HCT116 (cell line): ENCODE measurements around the gene NSMCE1. TPM values are rescaled to one million over a fixed set of nuclear protein-coding genes. Genes with fewer than 3 reads are reported as not detected.

Experiments used
- ATAC-seq: fragments of 200-7000 bp; cut with Tn5 transposase; 2 replicates; pipeline ENCODE4 v1.9.1; 2020; ENCODE audit warnings: mild to moderate bottlenecking, moderate library complexity
- BruUV-seq: library from RNA; stranded (reverse); fragments of 400-500 nt; replicated peaks from 2 replicates; lab custom pipeline; 2021; lab: Mats Ljungman, UMichigan
- CTCF ChIA-PET: fragments of 300-600 bp; sonication (Branson Sonifier 250); formaldehyde crosslinking; loops from one replicate; lab custom pipeline; 2021; ENCODE audit warnings: antibody characterized with exemption; lab: Charles Lee
- POLR2A ChIA-PET: fragments of 300-600, 350-600 bp; sonication (Branson Sonifier 250); formaldehyde crosslinking; loops from one replicate; lab custom pipeline; 2021; ENCODE audit warnings: antibody characterized with exemption; lab: Charles Lee
- RAD21 ChIA-PET, 2 experiments: fragments of 300-600 bp; sonication (Branson Sonifier 250); formaldehyde crosslinking; loops; one replicate each; lab custom pipeline; 2023; ENCODE audit warnings: low total read pairs in 2 of 2; ENCODE audit not compliant: uncharacterized antibody in 2 of 2, unreplicated experiment in 2 of 2, low non-redundant PET in 1 of 2; lab: Charles Lee
- DNase-seq: peaks from one replicate; pipeline ENCODE4 v3.0.0-alpha.2; 2010; ENCODE audit warnings: low read depth, low spot score
- H2AFZ ChIP-seq: fragments of 200-600 bp; shearing (Covaris generic), sonication (generic); 2 replicates; pipeline ENCODE4 v1.6.1; 2017; ENCODE audit warnings: low read depth, mixed run types, mixed read lengths, antibody characterized with exemption, low read length; ENCODE audit not compliant: poor library complexity, severe bottlenecking
- H3K27ac ChIP-seq: 2 replicates; pipeline ENCODE4 v1.5.1; 2012; ENCODE audit warnings: low read depth, low read length
- H3K27me3 ChIP-seq: fragments of 200-600 bp; sonication (generic); 2 replicates; pipeline ENCODE4 v1.6.1; 2016; ENCODE audit warnings: mixed run types, low read length, mixed read lengths; ENCODE audit not compliant: insufficient read depth
- H3K36me3 ChIP-seq, 2 experiments: fragments of 200-500 bp in 1 of 2; fragments of 200-600 bp in 1 of 2; sonication (Bioruptor generic) in 1 of 2; sonication (generic) in 1 of 2; 2 replicates each; pipeline versions ENCODE4 v1.5.1 to v1.6.1; 2014 to 2016; ENCODE audit warnings: low read length in 2 of 2, inconsistent platforms in 1 of 2, mixed read lengths in 1 of 2, mixed run types in 1 of 2; ENCODE audit not compliant: insufficient read depth in 2 of 2, control insufficient read depth in 1 of 2
- H3K4me1 ChIP-seq, 2 experiments: fragments of 200-600 bp in 1 of 2; sonication (generic) in 1 of 2; 2 replicates each; pipeline versions ENCODE4 v1.5.1 to v1.6.1; 2012 to 2017; ENCODE audit warnings: low read length in 2 of 2, inconsistent platforms in 1 of 2, mild to moderate bottlenecking in 1 of 2, mixed read lengths in 1 of 2, mixed run types in 1 of 2, moderate library complexity in 1 of 2; ENCODE audit not compliant: insufficient read depth in 2 of 2, control insufficient read depth in 1 of 2
- H3K4me2 ChIP-seq: fragments of 200-600 bp; sonication (generic); 2 replicates; pipeline ENCODE4 v1.6.1; 2017; ENCODE audit warnings: mixed run types, low read length, mixed read lengths
- H3K4me3 ChIP-seq, 2 experiments: fragments of 200-600 bp in 1 of 2; sonication (generic) in 1 of 2; replicated peaks in 1 of 2; 2 replicates each; pipeline ENCODE4 v1.5.1; 2011 to 2016; ENCODE audit warnings: low read length in 2 of 2, control low read depth in 1 of 2, low read depth in 1 of 2, mild to moderate bottlenecking in 1 of 2, mixed read lengths in 1 of 2, mixed run types in 1 of 2
- H3K79me2 ChIP-seq: fragments of 200-600 bp; sonication (generic); 2 replicates; pipeline ENCODE4 v1.6.1; 2017; ENCODE audit warnings: mild to moderate bottlenecking, mixed run types, low read length, moderate library complexity, mixed read lengths; ENCODE audit not compliant: insufficient read depth
- H3K9ac ChIP-seq: fragments of 200-600 bp; sonication (generic); 2 replicates; pipeline ENCODE4 v1.6.1; 2016; ENCODE audit warnings: low read length, mixed read lengths
- H3K9me2 ChIP-seq: fragments of 200-600 bp; sonication (generic), shearing (Covaris generic); 2 replicates; pipeline ENCODE4 v1.6.1; 2017; ENCODE audit warnings: mixed run types, mild to moderate bottlenecking, moderate library complexity; ENCODE audit not compliant: insufficient read depth
- H3K9me3 ChIP-seq, 2 experiments: fragments of 200-500 bp in 1 of 2; fragments of 200-600 bp in 1 of 2; sonication (Bioruptor generic) in 1 of 2; sonication (generic) in 1 of 2; 2 replicates each; pipeline ENCODE4 v1.6.1; 2014 to 2017; ENCODE audit warnings: low read length in 2 of 2, mixed read lengths in 2 of 2, inconsistent platforms in 1 of 2, low read depth in 1 of 2, mild to moderate bottlenecking in 1 of 2, mixed run types in 1 of 2, moderate library complexity in 1 of 2; ENCODE audit not compliant: control insufficient read depth in 1 of 2, insufficient read depth in 1 of 2
- H4K20me1 ChIP-seq: fragments of 200-600 bp; sonication (generic), shearing (Covaris generic); 2 replicates; pipeline ENCODE4 v1.6.1; 2017; ENCODE audit warnings: mixed run types, mild to moderate bottlenecking, moderate library complexity; ENCODE audit not compliant: insufficient read depth
- CBX3 ChIP-seq: IDR thresholded peaks from 2 replicates; pipeline ENCODE4 v1.6.1; 2012; ENCODE audit warnings: low read depth
- CEBPB ChIP-seq: IDR thresholded peaks from 2 replicates; pipeline ENCODE4 v1.6.1; 2012; ENCODE audit warnings: low read depth
- EGR1 ChIP-seq: IDR thresholded peaks from 2 replicates; pipeline ENCODE4 v1.6.1; 2012; ENCODE audit warnings: low read depth
- EZH2phosphoT487 ChIP-seq: fragments of 200-600 bp; IDR thresholded peaks from 2 replicates; pipeline ENCODE4 v1.6.1; 2018; ENCODE audit warnings: antibody characterized with exemption, borderline replicate concordance
- FOSL1 ChIP-seq: IDR thresholded peaks from 2 replicates; pipeline ENCODE4 v1.6.1; 2012; ENCODE audit warnings: low read depth
- POLR2A ChIP-seq: IDR thresholded peaks from 2 replicates; pipeline ENCODE4 v1.7.0; 2011; ENCODE audit warnings: borderline replicate concordance; ENCODE audit not compliant: insufficient read depth, insufficient read length; ENCODE audit errors: extremely low read depth
- TCF7L2 ChIP-seq: IDR thresholded peaks from 2 replicates; pipeline ENCODE4 v1.7.0; 2011; ENCODE audit warnings: borderline replicate concordance, inconsistent platforms; ENCODE audit not compliant: insufficient read depth, insufficient read length; ENCODE audit errors: extremely low read depth
- intact Hi-C: fragments of 100-400 bp; cut with micrococcal nuclease; formaldehyde crosslinking; loops from 2 replicates; pipeline ENCODE4 v1.10.0; 2022
- total RNA-seq: library from RNA; stranded (reverse); gene quantifications from one replicate; pipeline ENCODE4 v1.2.1, GENCODE V29; 2021; ENCODE audit not compliant: unreplicated experiment
- TF ChIP-seq, protein P1 (sequence below): IDR thresholded peaks from 2 replicates; pipeline ENCODE4 v1.6.1; 2012
- TF ChIP-seq, protein P2 (sequence below): IDR thresholded peaks from 2 replicates; pipeline ENCODE4 v1.6.1; 2011; ENCODE audit warnings: mild to moderate bottlenecking, low read length, moderate library complexity; ENCODE audit not compliant: insufficient replicate concordance; ENCODE audit errors: extremely low read depth
- TF ChIP-seq, protein P3 (sequence below), 3 experiments: fragments of 200-600 bp in 1 of 3; sonication (generic) in 1 of 3; IDR thresholded peaks in 2 of 3; conservative IDR thresholded peaks in 1 of 3; 2 replicates each; pipeline ENCODE4 v1.5.1; 2012 to 2017; ENCODE audit warnings: low read depth in 2 of 3, low read length in 2 of 3, antibody characterized with exemption in 1 of 3, borderline replicate concordance in 1 of 3, control low read depth in 1 of 3, mild to moderate bottlenecking in 1 of 3, mixed read lengths in 1 of 3, mixed run types in 1 of 3, moderate library complexity in 1 of 3; ENCODE audit not compliant: insufficient read depth in 1 of 3

NSMCE1 gene
- total RNA-seq, 1 experiment from 2014 or later = 85.6 TPM

DNA sequence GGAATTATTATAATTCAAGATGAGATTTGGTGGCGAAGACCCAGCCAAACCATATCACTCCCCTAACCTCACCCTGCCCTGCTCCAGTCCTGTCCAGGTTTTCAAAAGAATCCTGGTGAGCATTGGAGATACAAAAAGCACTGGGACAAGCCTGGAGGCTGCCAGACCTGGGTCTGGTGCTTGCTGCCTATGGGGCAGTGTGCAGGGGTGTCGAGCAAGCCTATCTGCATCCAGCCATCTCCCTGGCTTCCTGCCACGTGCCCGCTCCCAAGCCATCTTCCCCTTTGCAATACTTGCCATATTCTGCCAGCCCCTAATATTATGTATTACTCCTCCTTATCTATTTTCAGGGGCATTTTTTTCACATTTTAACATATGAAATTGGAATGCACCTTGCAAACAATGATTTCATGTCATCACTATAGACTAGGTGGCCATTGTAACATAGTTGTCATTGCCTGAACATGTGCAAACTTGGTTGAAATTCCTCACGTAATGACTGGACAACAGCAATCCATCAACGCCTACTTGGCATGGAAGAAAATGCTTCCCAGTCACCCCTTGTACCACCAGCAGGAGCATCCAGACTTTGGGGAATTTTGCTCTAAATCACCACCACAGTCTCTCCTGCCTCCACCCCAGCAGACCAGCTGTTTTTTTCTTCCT is 73.4 kb downstream of the NSMCE1 start:
- Histone ChIP-seq H4K20me1 (no peaks in the 10 kb centered on the region), H3K4me3 (no peak overlapping the region), H3K36me3 (no peaks in the 10 kb centered on the region), H3K4me1 (no peaks in the 10 kb centered on the region), H3K27me3 (no peaks in the 10 kb centered on the region; the same call in 1 of the 2 replicates), H3K9me3 (no peaks in the 10 kb centered on the region), H3K4me2 (no peak overlapping the region), H3K9ac (no peak overlapping the region), H3K79me2 (no peaks in the 10 kb centered on the region)
- ATAC-seq = no peak
- TF ChIP-seq, protein P1, sequence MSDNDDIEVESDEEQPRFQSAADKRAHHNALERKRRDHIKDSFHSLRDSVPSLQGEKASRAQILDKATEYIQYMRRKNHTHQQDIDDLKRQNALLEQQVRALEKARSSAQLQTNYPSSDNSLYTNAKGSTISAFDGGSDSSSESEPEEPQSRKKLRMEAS = no peak
- TF ChIP-seq FOSL1 (no peak), CBX3 (no peak), CEBPB (no peak), POLR2A (no peak), EGR1 (no peak), TCF7L2 (no peak), EZH2phosphoT487 (no peak)
- TF ChIP-seq, protein P2, sequence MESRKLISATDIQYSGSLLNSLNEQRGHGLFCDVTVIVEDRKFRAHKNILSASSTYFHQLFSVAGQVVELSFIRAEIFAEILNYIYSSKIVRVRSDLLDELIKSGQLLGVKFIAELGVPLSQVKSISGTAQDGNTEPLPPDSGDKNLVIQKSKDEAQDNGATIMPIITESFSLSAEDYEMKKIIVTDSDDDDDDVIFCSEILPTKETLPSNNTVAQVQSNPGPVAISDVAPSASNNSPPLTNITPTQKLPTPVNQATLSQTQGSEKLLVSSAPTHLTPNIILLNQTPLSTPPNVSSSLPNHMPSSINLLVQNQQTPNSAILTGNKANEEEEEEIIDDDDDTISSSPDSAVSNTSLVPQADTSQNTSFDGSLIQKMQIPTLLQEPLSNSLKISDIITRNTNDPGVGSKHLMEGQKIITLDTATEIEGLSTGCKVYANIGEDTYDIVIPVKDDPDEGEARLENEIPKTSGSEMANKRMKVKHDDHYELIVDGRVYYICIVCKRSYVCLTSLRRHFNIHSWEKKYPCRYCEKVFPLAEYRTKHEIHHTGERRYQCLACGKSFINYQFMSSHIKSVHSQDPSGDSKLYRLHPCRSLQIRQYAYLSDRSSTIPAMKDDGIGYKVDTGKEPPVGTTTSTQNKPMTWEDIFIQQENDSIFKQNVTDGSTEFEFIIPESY = no peak
- TF ChIP-seq, protein P3, sequence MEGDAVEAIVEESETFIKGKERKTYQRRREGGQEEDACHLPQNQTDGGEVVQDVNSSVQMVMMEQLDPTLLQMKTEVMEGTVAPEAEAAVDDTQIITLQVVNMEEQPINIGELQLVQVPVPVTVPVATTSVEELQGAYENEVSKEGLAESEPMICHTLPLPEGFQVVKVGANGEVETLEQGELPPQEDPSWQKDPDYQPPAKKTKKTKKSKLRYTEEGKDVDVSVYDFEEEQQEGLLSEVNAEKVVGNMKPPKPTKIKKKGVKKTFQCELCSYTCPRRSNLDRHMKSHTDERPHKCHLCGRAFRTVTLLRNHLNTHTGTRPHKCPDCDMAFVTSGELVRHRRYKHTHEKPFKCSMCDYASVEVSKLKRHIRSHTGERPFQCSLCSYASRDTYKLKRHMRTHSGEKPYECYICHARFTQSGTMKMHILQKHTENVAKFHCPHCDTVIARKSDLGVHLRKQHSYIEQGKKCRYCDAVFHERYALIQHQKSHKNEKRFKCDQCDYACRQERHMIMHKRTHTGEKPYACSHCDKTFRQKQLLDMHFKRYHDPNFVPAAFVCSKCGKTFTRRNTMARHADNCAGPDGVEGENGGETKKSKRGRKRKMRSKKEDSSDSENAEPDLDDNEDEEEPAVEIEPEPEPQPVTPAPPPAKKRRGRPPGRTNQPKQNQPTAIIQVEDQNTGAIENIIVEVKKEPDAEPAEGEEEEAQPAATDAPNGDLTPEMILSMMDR (IDR thresholded peaks at IDR 0.05 in 2 of 3, conservative IDR thresholded peaks at IDR 0.05 in 1 of 3; ENCODE audit: borderline replicate concordance in 1 of 3, insufficient read depth in 1 of 3, low read depth in 2 of 3, low read length in 2 of 3) = no peak
- TF ChIP-seq, all 23 proteins: peak for 0
- POLR2A ChIA-PET = no interaction called here
- intact Hi-C loops = no loop called here
- no peak for DNase-seq
- CTCF ChIA-PET = interaction anchor here (2.0 kb wide), 1 partner anchor 16 kb away, joined by 4 read pairs; no protein-coding TSS in a partner anchor
- no TSS peak for BruUV-seq
- RAD21 ChIA-PET = no interaction called here
- Histone ChIP-seq H3K27ac (no peak overlapping the region), H2AFZ (no peak overlapping the region), H3K9me2 (no peaks in the 10 kb centered on the region)
